HepG2 (cell line): ENCODE data around the gene ANAPC16. TPM values are rescaled to one million over a fixed set of nuclear protein-coding genes. Genes with fewer than 3 reads are reported as not detected.
A peak's percentile ranks its signal among the peaks of the same experiment; 100 is the strongest.

Source experiments
- HNRNPK ChIP-seq: fragments of 200-400 bp; formaldehyde crosslinking; IDR thresholded peaks from 2 replicates; pipeline ENCODE4 v1.6.1; 2018; ENCODE audit warnings: low read length, low read depth, moderate library complexity, mild to moderate bottlenecking; ENCODE audit not compliant: poor library complexity, severe bottlenecking
- KLF12 ChIP-seq: sonication (generic); formaldehyde crosslinking; IDR thresholded peaks from 2 replicates; pipeline ENCODE4 v1.4.0; 2020; ENCODE audit warnings: missing genetic modification reagents, borderline replicate concordance
- MAZ ChIP-seq, 2 experiments: sonication (generic) in 1 of 2; formaldehyde crosslinking in 1 of 2; IDR thresholded peaks; 2 replicates each; pipeline versions ENCODE4 v1.5.0 to v1.6.1; 2012 to 2020; ENCODE audit warnings: low read depth in 2 of 2, mild to moderate bottlenecking in 2 of 2, borderline replicate concordance in 1 of 2, improper control_type of control experiment in 1 of 2, low read length in 1 of 2, missing genetic modification reagents in 1 of 2, moderate library complexity in 1 of 2
- MEIS2 ChIP-seq: sonication (generic); formaldehyde crosslinking; IDR thresholded peaks from 2 replicates; pipeline ENCODE4 v1.9.0; 2021; ENCODE audit warnings: mild to moderate bottlenecking, missing genetic modification reagents
- MYNN ChIP-seq: sonication (generic); formaldehyde crosslinking; IDR thresholded peaks from 2 replicates; pipeline ENCODE4 v1.4.0; 2020; ENCODE audit warnings: mild to moderate bottlenecking, low read depth, missing genetic modification reagents
- SMC3 ChIP-seq: IDR thresholded peaks from 2 replicates; pipeline ENCODE4 v1.6.1; 2011; ENCODE audit warnings: low read length, improper control_type of control experiment
- SP1 ChIP-seq, 2 experiments: fragments of 450-650 bp in 1 of 2; sonication (generic) in 1 of 2; formaldehyde crosslinking in 1 of 2; IDR thresholded peaks; 2 replicates each; pipeline versions ENCODE4 v1.4.0 to v1.6.1; 2016 to 2020; ENCODE audit warnings: missing genetic modification reagents in 1 of 2
- SRF ChIP-seq: IDR thresholded peaks from 2 replicates; pipeline ENCODE4 v1.6.1; 2011; ENCODE audit warnings: mild to moderate bottlenecking, low read depth, low read length, moderate library complexity
- SUZ12 ChIP-seq: fragments of 150-350 bp; IDR thresholded peaks from 2 replicates; pipeline ENCODE4 v1.6.1; 2014; ENCODE audit warnings: low read depth, low read length
- ZFP62 ChIP-seq: sonication (generic); formaldehyde crosslinking; IDR thresholded peaks from 2 replicates; pipeline ENCODE4 v1.4.0; 2020; ENCODE audit warnings: missing genetic modification reagents
- ZMAT3 ChIP-seq: sonication (generic); formaldehyde crosslinking; conservative IDR thresholded peaks from 2 replicates; pipeline ENCODE4 v1.7.0; 2021; ENCODE audit warnings: missing genetic modification reagents
- ZNF101 ChIP-seq: sonication (generic); formaldehyde crosslinking; IDR thresholded peaks from 2 replicates; pipeline ENCODE4 v1.4.0; 2020; ENCODE audit warnings: mild to moderate bottlenecking, low read depth, missing genetic modification reagents, borderline replicate concordance
- ZNF256 ChIP-seq: sonication (generic); formaldehyde crosslinking; conservative IDR thresholded peaks from 2 replicates; pipeline ENCODE4 v1.4.0; 2020; ENCODE audit warnings: missing genetic modification reagents
- ZNF598 ChIP-seq: sonication (generic); formaldehyde crosslinking; IDR thresholded peaks from 2 replicates; pipeline ENCODE4 v1.5.1; 2020; ENCODE audit warnings: mild to moderate bottlenecking, missing genetic modification reagents, borderline replicate concordance
- polyA plus RNA-seq, 8 experiments: library from polyadenylated mRNA; depleted of rRNA in 3 of 8; stranded (reverse) in 7 of 8; unstranded in 1 of 8; fragments of >200 nt; fragmentation: Illumina TruSeq in 4 of 8; extraction: Trizol in 4 of 8; gene quantifications; 2 replicates each; pipeline versions ENCODE4 v1.2.1 to v1.2.3, GENCODE V29; 2011 to 2016; ENCODE audit warnings: low read depth in 4 of 8, missing spikeins in 1 of 8, mixed read lengths in 1 of 8; ENCODE audit not compliant: insufficient read depth in 1 of 8
- total RNA-seq, 5 experiments: library from RNA; depleted of rRNA; stranded (reverse); fragments of >200 nt; fragmentation: Illumina TruSeq; extraction: Trizol; gene quantifications; 2 replicates each; pipeline ENCODE4 v1.2.3, GENCODE V29; 2016; ENCODE audit warnings: low read depth in 1 of 5
- TF ChIP-seq, protein P1 (sequence below): sonication (generic); formaldehyde crosslinking; IDR thresholded peaks from 2 replicates; pipeline ENCODE4 v1.4.0; 2020; ENCODE audit warnings: missing genetic modification reagents
- TF ChIP-seq, protein P2 (sequence below): IDR thresholded peaks from 2 replicates; pipeline ENCODE4 v1.6.1; 2016; ENCODE audit warnings: control low read depth
- TF ChIP-seq, protein P3 (sequence below): sonication (generic); formaldehyde crosslinking; IDR thresholded peaks from 2 replicates; pipeline ENCODE4 v1.4.0; 2020; ENCODE audit warnings: mild to moderate bottlenecking, missing genetic modification reagents

ANAPC16 gene
- total and polyA plus RNA-seq, 2 of the 13 experiments (the other 11 are each of a cell fraction or from before 2014, with no cell fraction given): 74.8 to 89.4 TPM

DNA sequence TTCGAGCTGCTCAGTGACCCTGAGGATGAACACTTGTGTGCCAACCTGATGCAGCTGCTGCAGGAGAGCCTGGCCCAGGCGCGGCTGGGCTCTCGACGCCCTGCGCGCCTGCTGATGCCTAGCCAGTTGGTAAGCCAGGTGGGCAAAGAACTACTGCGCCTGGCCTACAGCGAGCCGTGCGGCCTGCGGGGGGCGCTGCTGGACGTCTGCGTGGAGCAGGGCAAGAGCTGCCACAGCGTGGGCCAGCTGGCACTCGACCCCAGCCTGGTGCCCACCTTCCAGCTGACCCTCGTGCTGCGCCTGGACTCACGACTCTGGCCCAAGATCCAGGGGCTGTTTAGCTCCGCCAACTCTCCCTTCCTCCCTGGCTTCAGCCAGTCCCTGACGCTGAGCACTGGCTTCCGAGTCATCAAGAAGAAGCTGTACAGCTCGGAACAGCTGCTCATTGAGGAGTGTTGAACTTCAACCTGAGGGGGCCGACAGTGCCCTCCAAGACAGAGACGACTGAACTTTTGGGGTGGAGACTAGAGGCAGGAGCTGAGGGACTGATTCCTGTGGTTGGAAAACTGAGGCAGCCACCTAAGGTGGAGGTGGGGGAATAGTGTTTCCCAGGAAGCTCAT, 59.0 kb downstream of the ANAPC16 start (continued):
- no peak for TF ChIP-seq MEIS2 (CRISPR knock-in tag)
- no peak for TF ChIP-seq HNRNPK
- TF ChIP-seq ZNF101 (CRISPR knock-in tag): 0 out of 2 replicates have a peak, but pooled peaks have one; percentile 31
- TF ChIP-seq, protein P1, sequence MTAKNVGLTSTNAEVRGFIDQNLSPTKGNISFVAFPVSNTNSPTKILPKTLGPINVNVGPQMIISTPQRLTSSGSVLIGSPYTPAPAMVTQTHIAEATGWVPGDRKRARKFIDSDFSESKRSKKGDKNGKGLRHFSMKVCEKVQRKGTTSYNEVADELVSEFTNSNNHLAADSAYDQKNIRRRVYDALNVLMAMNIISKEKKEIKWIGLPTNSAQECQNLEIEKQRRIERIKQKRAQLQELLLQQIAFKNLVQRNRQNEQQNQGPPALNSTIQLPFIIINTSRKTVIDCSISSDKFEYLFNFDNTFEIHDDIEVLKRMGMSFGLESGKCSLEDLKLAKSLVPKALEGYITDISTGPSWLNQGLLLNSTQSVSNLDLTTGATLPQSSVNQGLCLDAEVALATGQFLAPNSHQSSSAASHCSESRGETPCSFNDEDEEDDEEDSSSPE (CRISPR knock-in tag): no peak
- no peak for TF ChIP-seq ZFP62 (CRISPR knock-in tag)
- no peak for TF ChIP-seq SRF
- TF ChIP-seq ZMAT3 (CRISPR knock-in tag): 0 out of 2 replicates have a peak, but pooled peaks have one; percentile 66
- no peak for TF ChIP-seq KLF12 (CRISPR knock-in tag)
- TF ChIP-seq SUZ12: no peak
- TF ChIP-seq MAZ (IDR thresholded peaks at IDR 0.05; ENCODE audit: borderline replicate concordance, low read depth, low read length): no peak
- no peak for TF ChIP-seq MAZ (CRISPR knock-in tag; IDR thresholded peaks at IDR 0.05; ENCODE audit: low read depth)
- TF ChIP-seq SP1 (IDR thresholded peaks at IDR 0.05): no peak
- peak; percentile 31; the same call in 1 of the 2 replicates for TF ChIP-seq SP1 (CRISPR knock-in tag; IDR thresholded peaks at IDR 0.05)
- TF ChIP-seq, protein P2, sequence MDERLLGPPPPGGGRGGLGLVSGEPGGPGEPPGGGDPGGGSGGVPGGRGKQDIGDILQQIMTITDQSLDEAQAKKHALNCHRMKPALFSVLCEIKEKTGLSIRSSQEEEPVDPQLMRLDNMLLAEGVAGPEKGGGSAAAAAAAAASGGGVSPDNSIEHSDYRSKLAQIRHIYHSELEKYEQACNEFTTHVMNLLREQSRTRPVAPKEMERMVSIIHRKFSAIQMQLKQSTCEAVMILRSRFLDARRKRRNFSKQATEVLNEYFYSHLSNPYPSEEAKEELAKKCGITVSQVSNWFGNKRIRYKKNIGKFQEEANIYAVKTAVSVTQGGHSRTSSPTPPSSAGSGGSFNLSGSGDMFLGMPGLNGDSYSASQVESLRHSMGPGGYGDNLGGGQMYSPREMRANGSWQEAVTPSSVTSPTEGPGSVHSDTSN (CRISPR knock-in tag): no peak
- no peak for TF ChIP-seq MYNN (CRISPR knock-in tag)
- TF ChIP-seq, protein P3, sequence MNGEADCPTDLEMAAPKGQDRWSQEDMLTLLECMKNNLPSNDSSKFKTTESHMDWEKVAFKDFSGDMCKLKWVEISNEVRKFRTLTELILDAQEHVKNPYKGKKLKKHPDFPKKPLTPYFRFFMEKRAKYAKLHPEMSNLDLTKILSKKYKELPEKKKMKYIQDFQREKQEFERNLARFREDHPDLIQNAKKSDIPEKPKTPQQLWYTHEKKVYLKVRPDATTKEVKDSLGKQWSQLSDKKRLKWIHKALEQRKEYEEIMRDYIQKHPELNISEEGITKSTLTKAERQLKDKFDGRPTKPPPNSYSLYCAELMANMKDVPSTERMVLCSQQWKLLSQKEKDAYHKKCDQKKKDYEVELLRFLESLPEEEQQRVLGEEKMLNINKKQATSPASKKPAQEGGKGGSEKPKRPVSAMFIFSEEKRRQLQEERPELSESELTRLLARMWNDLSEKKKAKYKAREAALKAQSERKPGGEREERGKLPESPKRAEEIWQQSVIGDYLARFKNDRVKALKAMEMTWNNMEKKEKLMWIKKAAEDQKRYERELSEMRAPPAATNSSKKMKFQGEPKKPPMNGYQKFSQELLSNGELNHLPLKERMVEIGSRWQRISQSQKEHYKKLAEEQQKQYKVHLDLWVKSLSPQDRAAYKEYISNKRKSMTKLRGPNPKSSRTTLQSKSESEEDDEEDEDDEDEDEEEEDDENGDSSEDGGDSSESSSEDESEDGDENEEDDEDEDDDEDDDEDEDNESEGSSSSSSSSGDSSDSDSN: 0 out of 2 replicates have a peak, but pooled peaks have one; percentile 9
- TF ChIP-seq ZNF256 (CRISPR knock-in tag): no peak
- TF ChIP-seq SMC3: no peak; the same call in 1 of the 2 replicates
- peak; percentile 72; the same call in 1 of the 2 replicates for TF ChIP-seq ZNF598 (CRISPR knock-in tag)
